ENCODE measurements around the gene LRRTM3.

DNA sequence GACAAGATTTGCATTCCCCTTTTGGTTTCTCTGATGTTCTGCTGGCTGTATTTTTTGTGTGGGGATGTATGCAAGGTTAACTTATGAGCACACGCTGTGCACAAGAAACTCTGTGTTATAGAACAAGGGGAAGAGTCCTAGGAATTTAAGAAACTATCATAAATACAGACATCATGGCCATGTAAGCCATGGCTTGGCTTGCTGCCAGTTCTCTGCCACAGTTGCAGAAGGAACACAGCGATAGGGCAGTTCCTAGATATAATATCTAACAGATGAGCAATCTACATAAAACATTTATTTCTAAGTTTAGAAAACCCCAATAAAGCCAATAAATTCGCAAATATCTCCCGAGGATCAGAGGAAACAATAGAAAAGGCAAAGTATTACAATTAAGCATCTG is 153.3 kb downstream of the LRRTM3 start:
- no peak for TF ChIP-seq CTCF (IDR thresholded peaks at IDR 0.05)
- no peak for TF ChIP-seq POLR2A (IDR thresholded peaks at IDR 0.05)

All from adrenal gland (tissue), 5 donors.